Stimulated activated CD8-positive, alpha-beta memory T cell treated with anti-CD3 and anti-CD28 coated beads, Interleukin-4, amount 100 ng/mL, for 1 hour (primary cell): ENCODE results near the gene HIVEP2.
A peak's percentile ranks its signal among the peaks of the same experiment; 100 is the strongest.

Source experiments
- DNase-seq, 2 donors: peaks; one replicate each; pipeline ENCODE4 v3.0.0-alpha.2; 2020; ENCODE audit warnings: low read depth in 2 of 2, low spot score in 1 of 2

Gene HIVEP2

GRCh38 chr6:142946181-142946923 lies 1.4 kb upstream of the HIVEP2 start:
- DNase-seq, result peak; percentile 74 to 85

- peak; percentile 44 to 55 for DNase-seq
These were observed 637 bp upstream of the HIVEP2 start for GRCh38 chr6:142945446-142946180.

GRCh38 chr6:142944124-142945048 lies 590 bp downstream of the HIVEP2 start:
- peak; percentile 92 to 93 for DNase-seq

GRCh38 chr6:142943711-142944123 lies 1.3 kb downstream of the HIVEP2 start:
- DNase-seq, result peak in 1 of 2 donors; percentile 13

- no peak for DNase-seq
These were observed 2.2 kb downstream of the HIVEP2 start for GRCh38 chr6:142942805-142943227.

- no peak for DNase-seq
These were observed 2.7 kb downstream of the HIVEP2 start for GRCh38 chr6:142942238-142942637.

GRCh38 chr6:142941018-142941417 lies 4.0 kb downstream of the HIVEP2 start:
- DNase-seq, result no peak

GRCh38 chr6:142940487-142940886 lies 4.5 kb downstream of the HIVEP2 start:
- no peak for DNase-seq

- DNase-seq, result no peak
These were observed 6.5 kb downstream of the HIVEP2 start for GRCh38 chr6:142938510-142938909.

GRCh38 chr6:142937986-142938385 lies 7.0 kb downstream of the HIVEP2 start:
- no peak for DNase-seq

GRCh38 chr6:142935553-142936517 lies 9.1 kb downstream of the HIVEP2 start:
- no peak for DNase-seq

- no peak for DNase-seq
These were observed 10.4 kb downstream of the HIVEP2 start for GRCh38 chr6:142934599-142934998.

- no peak for DNase-seq
These were observed 10.9 kb downstream of the HIVEP2 start for GRCh38 chr6:142934106-142934505.

- DNase-seq, result no peak
These were observed 11.3 kb downstream of the HIVEP2 start for GRCh38 chr6:142933701-142934100.

GRCh38 chr6:142932889-142933288 lies 12.1 kb downstream of the HIVEP2 start:
- no peak for DNase-seq

- no peak for DNase-seq
These were observed 15.1 kb downstream of the HIVEP2 start for GRCh38 chr6:142929751-142930358.

GRCh38 chr6:142927904-142928303 lies 17.1 kb downstream of the HIVEP2 start:
- DNase-seq, result no peak

GRCh38 chr6:142927271-142927580 lies 17.8 kb downstream of the HIVEP2 start:
- DNase-seq, result no peak

- peak in 1 of 2 donors; percentile 56 for DNase-seq
These were observed 18.3 kb downstream of the HIVEP2 start for GRCh38 chr6:142926494-142927270.
